IPS-15b (cell line): ENCODE data around the gene ELMOD3.
"Not testable (repeated sequence)": the region's sequence is repeated elsewhere in the genome, so short reads cannot be mapped to it uniquely, and the experiment has no call there.

ENCODE experiments used
- H3K27me3 ChIP-seq: one replicate; pipeline ENCODE4 v1.6.1; 2013; ENCODE audit warnings: low read length; ENCODE audit not compliant: control insufficient read depth, insufficient read depth
- H3K36me3 ChIP-seq: one replicate; pipeline ENCODE4 v1.6.1; 2013; ENCODE audit warnings: low read length; ENCODE audit not compliant: control insufficient read depth, insufficient read depth
- H3K4me1 ChIP-seq: one replicate; pipeline ENCODE4 v1.6.1; 2013; ENCODE audit warnings: mild to moderate bottlenecking, low read length; ENCODE audit not compliant: control insufficient read depth, insufficient read depth
- H3K4me3 ChIP-seq: one replicate; pipeline ENCODE4 v1.5.1; 2013; ENCODE audit warnings: low read depth, low read length
- H3K9ac ChIP-seq: one replicate; pipeline ENCODE4 v1.6.1; 2013; ENCODE audit warnings: low read depth, mild to moderate bottlenecking, low read length
- H3K9me3 ChIP-seq: one replicate; pipeline ENCODE4 v1.6.1; 2013; ENCODE audit warnings: mild to moderate bottlenecking, low read length; ENCODE audit not compliant: control insufficient read depth, insufficient read depth

ELMOD3 gene

DNA sequence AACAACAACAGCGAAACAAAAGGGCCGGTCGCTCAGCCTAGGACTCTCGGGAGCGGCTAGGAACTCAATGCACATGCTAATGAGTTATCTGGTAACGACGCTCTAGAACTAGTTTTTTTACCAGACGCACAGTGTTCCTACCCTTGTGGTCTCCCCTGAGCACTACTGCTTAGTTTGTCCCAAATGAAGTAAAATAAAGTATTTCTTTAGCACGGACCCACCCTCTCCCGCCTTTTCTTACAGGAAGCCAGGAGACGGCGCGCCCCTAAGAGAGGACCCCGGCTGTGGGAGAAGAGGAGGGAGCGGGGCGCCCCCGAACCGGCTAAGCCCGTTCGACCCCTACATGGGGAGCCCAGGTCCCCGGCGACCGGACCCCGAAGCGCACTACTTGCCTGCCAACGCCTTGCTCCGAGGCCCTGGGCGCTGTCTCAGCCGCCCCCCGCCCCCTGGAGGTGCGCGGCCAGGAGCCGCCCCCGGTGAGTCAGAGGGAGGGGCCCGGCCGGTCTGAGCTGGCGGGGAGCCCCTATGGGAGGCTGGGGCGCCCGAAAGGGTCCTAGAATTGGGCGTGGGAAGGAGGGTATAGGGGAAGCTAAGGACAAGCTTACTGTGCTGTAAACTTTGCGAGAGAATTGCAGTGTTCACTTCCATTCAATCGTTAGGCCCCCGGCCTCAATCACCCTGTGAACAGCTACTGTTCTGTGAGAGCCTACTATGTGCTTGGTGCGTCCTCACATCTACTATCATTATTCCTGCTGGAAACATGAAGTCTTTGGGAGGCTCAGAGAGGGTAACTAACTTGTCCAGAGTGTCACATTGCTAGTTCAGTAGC, 59.2 kb downstream of the ELMOD3 start:
- Histone ChIP-seq H3K27me3 (peaks cover 2% of the 10 kb centered on the region), H3K4me3 (peak overlapping the region; percentile 85), H3K4me1 (peaks cover 19% of the 10 kb centered on the region), H3K9me3 (no peaks in the 10 kb centered on the region), H3K9ac (peak overlapping the region; percentile 60), H3K36me3 (no peaks in the 10 kb centered on the region)

DNA sequence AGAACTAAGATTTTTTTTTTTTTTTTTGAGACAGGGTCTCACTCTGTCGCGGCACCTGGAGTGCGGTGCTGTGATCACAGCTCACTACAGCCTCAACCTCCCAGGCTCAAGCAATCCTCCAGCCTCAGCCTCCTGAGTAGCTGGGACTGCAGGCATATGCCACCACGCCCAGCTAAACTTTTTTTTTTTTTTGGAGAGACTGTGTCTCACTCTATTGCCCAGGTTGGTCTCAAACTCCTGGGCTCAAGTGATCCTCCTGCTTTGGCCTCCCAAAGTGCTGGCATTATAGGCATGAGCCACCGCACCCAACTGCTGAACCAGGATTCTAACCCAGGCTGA, 59.8 kb downstream of the ELMOD3 start:
- not testable (repeated sequence) for H3K9me3 ChIP-seq, H3K9ac ChIP-seq, H3K27me3 ChIP-seq, H3K36me3 ChIP-seq
- Histone ChIP-seq H3K4me1 (peaks cover 17% of the 10 kb centered on the region), H3K4me3 (peak overlapping the region; percentile 85)

DNA sequence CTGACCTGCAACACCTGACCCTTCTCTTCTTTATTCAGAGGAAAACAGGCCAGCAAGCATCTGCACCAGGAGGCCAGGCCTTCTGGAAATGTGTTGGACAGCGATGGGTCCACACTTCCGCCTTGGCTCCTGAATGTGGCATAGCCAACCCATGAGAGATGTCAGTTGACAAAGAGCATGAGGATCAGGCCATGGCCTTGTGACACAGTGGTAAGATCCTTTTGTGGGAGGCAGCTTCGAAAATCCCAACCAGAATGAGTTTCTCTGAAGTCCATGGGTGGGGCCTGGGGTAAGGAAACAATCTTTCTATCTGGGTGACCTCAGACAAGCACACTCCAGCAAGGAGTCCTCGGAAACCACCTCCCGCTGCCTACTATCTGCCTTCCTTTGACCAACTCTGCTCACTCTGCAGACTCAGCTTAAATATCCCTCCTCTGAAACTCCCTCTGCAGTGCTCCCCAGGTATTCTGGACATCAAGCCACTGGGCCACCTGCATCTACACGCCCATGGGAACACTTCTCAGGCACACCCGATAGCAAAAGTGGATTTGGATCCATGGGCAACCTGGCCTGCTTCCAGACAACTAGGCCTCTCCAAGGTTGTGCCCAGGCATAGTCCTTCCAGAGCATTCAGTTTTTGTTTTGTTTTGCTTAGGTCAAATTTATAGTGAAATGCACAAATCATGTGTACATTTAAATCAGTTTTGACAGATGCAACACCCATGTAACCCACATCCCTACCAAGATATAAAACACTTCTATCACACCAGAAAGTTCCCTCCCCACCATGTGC, 60.4 kb downstream of the ELMOD3 start:
- H3K9ac ChIP-seq = no peak overlapping the region
- peaks cover 11% of the 10 kb centered on the region for H3K4me1 ChIP-seq
- peaks cover 2% of the 10 kb centered on the region for H3K27me3 ChIP-seq
- no peaks in the 10 kb centered on the region for H3K36me3 ChIP-seq
- H3K9me3 ChIP-seq = no peaks in the 10 kb centered on the region
- no peak overlapping the region for H3K4me3 ChIP-seq

GRCh38 chr2:85415980-85416650, 61.5 kb downstream of the ELMOD3 start:
- Histone ChIP-seq H3K4me3 (no peak overlapping the region), H3K4me1 (peaks cover 11% of the 10 kb centered on the region), H3K36me3 (no peaks in the 10 kb centered on the region), H3K27me3 (peaks cover 2% of the 10 kb centered on the region), H3K9ac (no peak overlapping the region), H3K9me3 (no peaks in the 10 kb centered on the region)

- Histone ChIP-seq H3K9me3 (no peaks in the 10 kb centered on the region), H3K9ac (peak within 1 kb of the TSS; percentile 91), H3K4me3 (peak within 1 kb of the TSS; percentile 84), H3K4me1 (peaks cover 6% of the 10 kb centered on the region), H3K27me3 (peaks cover 2% of the 10 kb centered on the region), H3K36me3 (no peaks in the 10 kb centered on the region)
Observed at GRCh38 chr2:85418132-85419008, 63.8 kb downstream of the ELMOD3 start, which contains the start of gene SH2D6. TSS of gene SH2D6 (plus strand) at chr2:85418714. CDS start at chr2:85429466, 10,752 bp downstream.

DNA sequence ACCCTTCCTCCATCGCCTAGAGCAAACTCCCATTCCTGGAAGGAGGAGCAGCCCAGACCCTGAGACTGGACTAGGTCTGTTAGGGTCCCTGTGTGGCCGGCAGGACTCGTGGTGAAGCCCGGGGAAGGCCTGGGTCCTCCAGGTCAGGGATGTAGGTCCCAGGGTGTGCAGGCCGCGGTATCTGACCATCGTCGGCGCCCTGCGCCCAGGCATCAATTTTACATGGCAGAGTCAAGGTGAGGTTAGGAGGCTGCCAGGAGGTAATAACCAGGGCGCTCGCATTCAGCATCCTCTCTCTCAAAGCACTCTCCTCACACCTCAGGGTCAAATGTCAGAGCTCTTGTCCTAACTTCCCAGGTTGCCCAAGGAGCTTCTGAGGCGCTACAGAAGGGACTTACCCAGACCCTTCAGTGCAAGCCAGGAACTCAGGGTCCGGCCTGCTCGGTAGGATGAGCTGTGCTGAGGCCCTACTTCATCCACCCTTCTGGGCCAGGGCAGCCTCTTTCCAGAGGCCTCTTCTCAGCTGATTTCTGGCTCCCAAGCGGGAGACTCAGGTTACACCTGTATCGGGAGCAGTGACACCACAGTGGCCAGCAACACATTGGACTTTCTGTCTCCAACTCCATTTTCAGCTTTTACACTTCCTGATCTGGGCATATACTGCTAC, 64.6 kb downstream of the ELMOD3 start:
- Histone ChIP-seq H3K4me3 (peak overlapping the region; percentile 84), H3K4me1 (peaks cover 6% of the 10 kb centered on the region), H3K27me3 (peaks cover 2% of the 10 kb centered on the region), H3K9me3 (no peaks in the 10 kb centered on the region), H3K36me3 (no peaks in the 10 kb centered on the region), H3K9ac (peak overlapping the region; percentile 91)

- peak overlapping the region; percentile 33 for H3K4me3 ChIP-seq
- peak overlapping the region; percentile 42 for H3K9ac ChIP-seq
- H3K9me3 ChIP-seq = no peaks in the 10 kb centered on the region
- H3K4me1 ChIP-seq = peaks cover 6% of the 10 kb centered on the region
- H3K27me3 ChIP-seq = no peaks in the 10 kb centered on the region
- H3K36me3 ChIP-seq = no peaks in the 10 kb centered on the region
Observed at GRCh38 chr2:85420536-85421259, 66.1 kb downstream of the ELMOD3 start.

DNA sequence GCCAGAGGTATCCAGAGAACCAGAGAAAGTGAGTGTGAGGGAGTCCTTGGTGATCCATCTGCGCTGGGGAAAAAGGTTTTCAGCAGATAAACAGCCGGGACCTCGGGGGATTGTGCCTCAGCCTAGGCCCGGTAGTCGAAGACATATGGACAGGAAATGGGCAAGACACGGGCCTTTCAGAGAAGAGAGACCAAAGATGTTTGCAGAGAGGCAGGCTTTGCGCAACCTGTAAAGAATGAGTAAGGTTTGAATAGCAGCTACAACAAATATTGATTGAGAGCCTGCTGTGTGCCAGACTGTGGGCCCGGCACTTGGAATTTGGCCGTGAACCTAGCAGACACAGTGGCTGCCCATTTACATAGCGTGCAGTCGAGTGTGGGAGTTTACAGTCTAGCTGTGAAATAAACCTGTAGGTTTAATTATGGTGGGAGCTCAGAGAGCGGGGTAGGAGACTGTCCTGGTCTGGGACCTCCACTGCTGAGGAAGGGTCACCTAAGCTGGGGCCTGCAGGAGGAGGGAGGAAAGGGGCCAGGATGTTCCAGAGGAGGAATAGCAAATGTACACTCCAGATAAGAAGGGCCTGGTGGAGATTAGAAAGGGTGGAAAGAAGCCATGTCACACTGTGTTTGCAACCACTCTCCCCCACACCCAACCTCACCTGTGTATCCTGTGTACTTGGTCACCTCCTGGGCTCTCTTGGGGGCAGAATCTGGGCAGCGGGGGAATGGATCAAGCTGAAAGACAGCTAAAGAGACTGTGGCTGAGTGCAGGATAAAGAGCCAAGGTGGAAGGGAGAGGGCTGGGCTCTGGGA, 66.9 kb downstream of the ELMOD3 start:
- no peak overlapping the region for H3K9ac ChIP-seq
- no peaks in the 10 kb centered on the region for H3K9me3 ChIP-seq
- H3K36me3 ChIP-seq = no peaks in the 10 kb centered on the region
- H3K4me3 ChIP-seq = no peak overlapping the region
- no peaks in the 10 kb centered on the region for H3K27me3 ChIP-seq
- H3K4me1 ChIP-seq = peaks cover 6% of the 10 kb centered on the region

DNA sequence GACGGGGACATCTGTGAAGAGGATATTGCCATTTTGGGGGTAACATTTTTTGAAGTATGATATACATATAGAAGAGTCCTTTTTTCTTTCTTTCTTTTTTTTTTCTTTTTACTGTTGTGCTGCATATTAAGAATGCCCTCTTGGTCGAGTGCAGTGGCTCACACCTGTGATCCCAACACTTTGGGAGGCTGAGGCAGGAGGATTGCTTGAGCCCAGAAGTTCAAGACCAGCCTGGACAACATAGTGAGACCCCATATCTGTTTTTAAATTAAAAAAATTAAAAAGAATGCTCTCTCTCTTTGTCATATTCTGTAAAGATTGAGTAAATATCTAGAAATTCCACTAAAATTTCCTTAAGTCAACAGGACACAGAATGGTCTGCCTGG, 67.5 kb downstream of the ELMOD3 start:
- Histone ChIP-seq H3K9me3 (no peaks in the 10 kb centered on the region), H3K4me3 (no peak overlapping the region), H3K36me3 (no peaks in the 10 kb centered on the region), H3K27me3 (peaks cover 3% of the 10 kb centered on the region), H3K4me1 (peaks cover 6% of the 10 kb centered on the region), H3K9ac (no peak overlapping the region)

DNA sequence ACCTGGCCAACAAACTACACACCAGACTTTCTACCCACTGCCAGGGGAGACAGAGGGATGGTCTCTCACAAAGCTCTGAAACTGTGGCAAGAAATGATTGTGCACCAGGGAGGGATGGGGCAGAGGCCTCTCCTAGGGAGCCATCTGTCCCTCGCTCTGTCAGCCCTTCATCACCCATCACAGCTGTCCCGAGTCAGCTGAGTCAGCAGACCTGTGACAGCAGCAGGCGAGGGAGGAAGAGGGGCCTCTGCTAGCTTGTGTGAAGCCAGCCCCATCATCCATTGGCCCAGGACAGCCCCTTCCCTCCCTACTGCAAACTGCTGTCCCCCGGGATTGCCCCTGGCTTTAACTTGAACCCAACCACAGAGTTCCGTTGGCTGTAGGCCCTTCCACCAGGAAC, 69.0 kb downstream of the ELMOD3 start:
- H3K27me3 ChIP-seq = peaks cover 8% of the 10 kb centered on the region
- H3K9me3 ChIP-seq = no peaks in the 10 kb centered on the region
- peaks cover 14% of the 10 kb centered on the region for H3K4me1 ChIP-seq
- H3K4me3 ChIP-seq = no peak overlapping the region
- H3K36me3 ChIP-seq = no peaks in the 10 kb centered on the region
- no peak overlapping the region for H3K9ac ChIP-seq
